GM23338 (cell line): ENCODE data around the gene RBM42. TPM values are rescaled to one million over a fixed set of nuclear protein-coding genes. Genes with fewer than 3 reads are reported as not detected.

Source experiments
- ATAC-seq: fragments of 200-7000 bp; cut with Tn5 transposase; 3 replicates; pipeline ENCODE4 v1.9.1; 2020
- DNase-seq: peaks from one replicate; pipeline ENCODE4 v3.0.0-alpha.2; 2015; ENCODE audit warnings: low spot score
- H2AFZ ChIP-seq: fragments of 200-600 bp; sonication (generic); 2 replicates; pipeline ENCODE4 v1.8.0; 2016; ENCODE audit warnings: antibody characterized with exemption, mild to moderate bottlenecking, moderate library complexity
- H3F3A ChIP-seq: fragments of 200-600 bp; sonication (generic); replicated peaks from 2 replicates; pipeline ENCODE4 v1.8.0; 2017; ENCODE audit warnings: antibody characterized with exemption, mixed run types, low read depth
- H3K27ac ChIP-seq: fragments of 200-600 bp; sonication (generic); 2 replicates; pipeline ENCODE4 v1.6.1; 2016; ENCODE audit warnings: low read depth
- H3K27me3 ChIP-seq: fragments of 200-600 bp; sonication (generic); 2 replicates; pipeline ENCODE4 v1.8.0; 2016; ENCODE audit warnings: mild to moderate bottlenecking, mixed run types, moderate library complexity; ENCODE audit not compliant: insufficient read depth
- H3K36me3 ChIP-seq: fragments of 200-600 bp; sonication (generic); 2 replicates; pipeline ENCODE4 v1.8.0; 2016; ENCODE audit warnings: mild to moderate bottlenecking; ENCODE audit not compliant: insufficient read depth
- H3K4me1 ChIP-seq: fragments of 200-600 bp; sonication (generic); 2 replicates; pipeline ENCODE4 v1.8.0; 2016; ENCODE audit warnings: mild to moderate bottlenecking, moderate library complexity; ENCODE audit not compliant: insufficient read depth
- H3K4me2 ChIP-seq: fragments of 200-600 bp; sonication (generic); 2 replicates; pipeline ENCODE4 v1.7.1; 2017; ENCODE audit warnings: mixed run types
- H3K4me3 ChIP-seq: fragments of 200-600 bp; sonication (generic); 2 replicates; pipeline ENCODE4 v1.6.1; 2016; ENCODE audit warnings: mixed run types
- H3K79me2 ChIP-seq: fragments of 200-600 bp; sonication (generic); replicated peaks from 2 replicates; pipeline ENCODE4 v1.8.0; 2017; ENCODE audit warnings: mild to moderate bottlenecking; ENCODE audit not compliant: insufficient read depth
- H3K9me2 ChIP-seq: fragments of 200-600 bp; sonication (generic); 2 replicates; pipeline ENCODE4 v1.8.0; 2017; ENCODE audit not compliant: insufficient read depth
- H4K20me1 ChIP-seq: fragments of 200-600 bp; sonication (generic); replicated peaks from 2 replicates; pipeline ENCODE4 v1.8.0; 2017; ENCODE audit warnings: mild to moderate bottlenecking; ENCODE audit not compliant: insufficient read depth
- H3K27ac Mint-ChIP-seq: 2 replicates; pipeline ENCODE4 v1.8.0; 2020; ENCODE audit warnings: inconsistent platforms, mild to moderate bottlenecking, moderate library complexity, mixed read lengths
- H3K27me3 Mint-ChIP-seq: 3 replicates; pipeline ENCODE4 v1.8.0; 2022; ENCODE audit warnings: low read depth, mild to moderate bottlenecking, moderate library complexity, mixed read lengths, inconsistent platforms; ENCODE audit not compliant: insufficient read depth, poor library complexity
- H3K36me3 Mint-ChIP-seq: 3 replicates; pipeline ENCODE4 v1.8.0; 2021; ENCODE audit warnings: low read depth, mild to moderate bottlenecking, inconsistent platforms, moderate library complexity, mixed read lengths
- H3K4me1 Mint-ChIP-seq: 3 replicates; pipeline ENCODE4 v1.8.0; 2020; ENCODE audit warnings: mild to moderate bottlenecking, inconsistent platforms, mixed read lengths
- H3K4me3 Mint-ChIP-seq: 3 replicates; pipeline ENCODE4 v1.8.0; 2021; ENCODE audit warnings: moderate library complexity, mild to moderate bottlenecking, inconsistent platforms, mixed read lengths
- H3K9me3 Mint-ChIP-seq: 3 replicates; pipeline ENCODE4 v1.8.0; 2020; ENCODE audit warnings: moderate library complexity, mild to moderate bottlenecking, inconsistent platforms, mixed read lengths
- CREB1 ChIP-seq: fragments of 250-450 bp; sonication (Bioruptor Pico); IDR thresholded peaks from 2 replicates; pipeline ENCODE4 v1.5.0; 2020; ENCODE audit warnings: low read depth, mild to moderate bottlenecking, moderate library complexity
- CTCF ChIP-seq, 2 experiments: fragments of 200-600 bp in 1 of 2; sonication (generic) in 1 of 2; conservative IDR thresholded peaks; 2 replicates each; pipeline versions ENCODE4 v1.5.1 to v1.6.1; 2016 to 2017; ENCODE audit warnings: antibody characterized with exemption in 2 of 2, low read depth in 2 of 2, mild to moderate bottlenecking in 2 of 2, moderate library complexity in 1 of 2
- ETS1 ChIP-seq: IDR thresholded peaks from 2 replicates; pipeline ENCODE4 v1.6.1; 2016; ENCODE audit warnings: antibody characterized with exemption
- EZH2phosphoT487 ChIP-seq: fragments of 200-600 bp; sonication (generic); IDR thresholded peaks from one replicate; pipeline ENCODE4 v1.8.1; 2018; ENCODE audit warnings: antibody characterized with exemption; ENCODE audit not compliant: unreplicated experiment
- JUNB ChIP-seq: IDR thresholded peaks from one replicate; pipeline ENCODE4 v1.6.1; 2016; ENCODE audit warnings: antibody characterized with exemption; ENCODE audit not compliant: unreplicated experiment
- NANOG ChIP-seq: IDR thresholded peaks from 2 replicates; pipeline ENCODE4 v1.6.1; 2016; ENCODE audit warnings: antibody characterized with exemption, borderline replicate concordance
- POLR2AphosphoS5 ChIP-seq: IDR thresholded peaks from 2 replicates; pipeline ENCODE4 v1.6.1; 2016; ENCODE audit warnings: antibody characterized with exemption, low read depth
- STAT1 ChIP-seq: IDR thresholded peaks from one replicate; pipeline ENCODE4 v1.6.1; 2016; ENCODE audit warnings: antibody characterized with exemption; ENCODE audit not compliant: unreplicated experiment
- ZNF331 ChIP-seq: fragments of 250-450 bp; sonication (Bioruptor Pico); IDR thresholded peaks from 2 replicates; pipeline ENCODE4 v1.5.0; 2020; ENCODE audit warnings: low read depth, mild to moderate bottlenecking, moderate library complexity
- polyA plus RNA-seq: library from polyadenylated mRNA; unstranded; fragments of >200 nt; fragmentation: Nextera tagmentation; extraction: Ambion mirVana; gene quantifications from 2 replicates; pipeline ENCODE4 v1.2.1, GENCODE V29; 2016
- total RNA-seq: library from RNA; depleted of rRNA; stranded (reverse); fragments of >200 nt; shearing (Covaris generic); gene quantifications from 2 replicates; pipeline ENCODE4 v1.2.3, GENCODE V29; 2014
- TF ChIP-seq, protein P1 (sequence below): IDR thresholded peaks from one replicate; pipeline ENCODE4 v1.6.1; 2018; ENCODE audit warnings: antibody characterized with exemption; ENCODE audit not compliant: unreplicated experiment

RBM42 gene
- total and polyA plus RNA-seq, 2 experiments from 2014 or later: 74.7 to 82.9 TPM

- no peaks in the 10 kb centered on the region for H3K36me3 ChIP-seq
- Mint-ChIP-seq H3K4me1 (no peaks in the 10 kb centered on the region), H3K9me3 (no peaks in the 10 kb centered on the region; the same call in 2 of the 3 replicates), H3K27ac (no peak overlapping the region), H3K27me3 (peaks cover 17% of the 10 kb centered on the region), H3K4me3 (no peak overlapping the region), H3K36me3 (peaks cover 14% of the 10 kb centered on the region)
- no peaks in the 10 kb centered on the region for H3F3A ChIP-seq
- DNase-seq (no peak), ATAC-seq (no peak)
- H3K4me3 ChIP-seq: no peak overlapping the region
- no peaks in the 10 kb centered on the region for H3K27me3 ChIP-seq
- H3K27ac ChIP-seq: no peak overlapping the region
- TF ChIP-seq NANOG (no peak), STAT1 (no peak), EZH2phosphoT487 (no peak), CREB1 (no peak), CTCF (conservative IDR thresholded peaks at IDR 0.05; ENCODE audit: low read depth in 2 of 2) (no peak), JUNB (no peak), ZNF331 (no peak)
- no peaks in the 10 kb centered on the region for H4K20me1 ChIP-seq
- H3K9me2 ChIP-seq: no peaks in the 10 kb centered on the region
- no peaks in the 10 kb centered on the region for H3K79me2 ChIP-seq
- H3K4me1 ChIP-seq: no peaks in the 10 kb centered on the region
- H2AFZ ChIP-seq: no peak overlapping the region
- no peak overlapping the region for H3K4me2 ChIP-seq
Measured at GRCh38 chr19:35615036-35615435, 13.8 kb upstream of the RBM42 start.

GRCh38 chr19:35618857-35619256 lies 10.0 kb upstream of the RBM42 start:
- H3K27ac ChIP-seq: no peak overlapping the region
- ATAC-seq (peak; percentile 90), DNase-seq (peak; percentile 50)
- H3K4me2 ChIP-seq: no peak overlapping the region
- peaks cover 31% of the 10 kb centered on the region for H3K36me3 Mint-ChIP-seq
- no peaks in the 10 kb centered on the region for H3K9me3 Mint-ChIP-seq
- no peaks in the 10 kb centered on the region for H3K79me2 ChIP-seq
- H3K4me3 ChIP-seq: no peak overlapping the region
- no peak overlapping the region for H3K4me3 Mint-ChIP-seq
- H4K20me1 ChIP-seq: no peaks in the 10 kb centered on the region
- H3K4me1 Mint-ChIP-seq: no peaks in the 10 kb centered on the region
- H3K27me3 ChIP-seq: no peaks in the 10 kb centered on the region
- no peak overlapping the region for H2AFZ ChIP-seq
- no peak overlapping the region for H3K27ac Mint-ChIP-seq
- H3K27me3 Mint-ChIP-seq: peaks cover 12% of the 10 kb centered on the region
- H3F3A ChIP-seq: no peaks in the 10 kb centered on the region
- H3K9me2 ChIP-seq: no peaks in the 10 kb centered on the region
- no peaks in the 10 kb centered on the region for H3K4me1 ChIP-seq
- H3K36me3 ChIP-seq: no peaks in the 10 kb centered on the region
- TF ChIP-seq, protein P1, sequence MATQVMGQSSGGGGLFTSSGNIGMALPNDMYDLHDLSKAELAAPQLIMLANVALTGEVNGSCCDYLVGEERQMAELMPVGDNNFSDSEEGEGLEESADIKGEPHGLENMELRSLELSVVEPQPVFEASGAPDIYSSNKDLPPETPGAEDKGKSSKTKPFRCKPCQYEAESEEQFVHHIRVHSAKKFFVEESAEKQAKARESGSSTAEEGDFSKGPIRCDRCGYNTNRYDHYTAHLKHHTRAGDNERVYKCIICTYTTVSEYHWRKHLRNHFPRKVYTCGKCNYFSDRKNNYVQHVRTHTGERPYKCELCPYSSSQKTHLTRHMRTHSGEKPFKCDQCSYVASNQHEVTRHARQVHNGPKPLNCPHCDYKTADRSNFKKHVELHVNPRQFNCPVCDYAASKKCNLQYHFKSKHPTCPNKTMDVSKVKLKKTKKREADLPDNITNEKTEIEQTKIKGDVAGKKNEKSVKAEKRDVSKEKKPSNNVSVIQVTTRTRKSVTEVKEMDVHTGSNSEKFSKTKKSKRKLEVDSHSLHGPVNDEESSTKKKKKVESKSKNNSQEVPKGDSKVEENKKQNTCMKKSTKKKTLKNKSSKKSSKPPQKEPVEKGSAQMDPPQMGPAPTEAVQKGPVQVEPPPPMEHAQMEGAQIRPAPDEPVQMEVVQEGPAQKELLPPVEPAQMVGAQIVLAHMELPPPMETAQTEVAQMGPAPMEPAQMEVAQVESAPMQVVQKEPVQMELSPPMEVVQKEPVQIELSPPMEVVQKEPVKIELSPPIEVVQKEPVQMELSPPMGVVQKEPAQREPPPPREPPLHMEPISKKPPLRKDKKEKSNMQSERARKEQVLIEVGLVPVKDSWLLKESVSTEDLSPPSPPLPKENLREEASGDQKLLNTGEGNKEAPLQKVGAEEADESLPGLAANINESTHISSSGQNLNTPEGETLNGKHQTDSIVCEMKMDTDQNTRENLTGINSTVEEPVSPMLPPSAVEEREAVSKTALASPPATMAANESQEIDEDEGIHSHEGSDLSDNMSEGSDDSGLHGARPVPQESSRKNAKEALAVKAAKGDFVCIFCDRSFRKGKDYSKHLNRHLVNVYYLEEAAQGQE: no peak
- TF ChIP-seq STAT1 (no peak), ETS1 (no peak), CTCF (conservative IDR thresholded peaks at IDR 0.05; ENCODE audit: low read depth in 2 of 2) (peak; percentile 38 to 77; a peak in 3 of 4 replicates), POLR2AphosphoS5 (no peak), JUNB (no peak), NANOG (no peak)
